ENCODE results near the gene NCKAP5. TPM values are rescaled to one million over a fixed set of nuclear protein-coding genes. Genes with fewer than 3 reads are reported as not detected.

NCKAP5 gene
- total RNA-seq, 1 donor from 2014 or later = 7.4 TPM

GRCh38 chr2:133331436-133331835, 236.8 kb downstream of the NCKAP5 start:
- no peaks in the 10 kb centered on the region for H3K36me3 Mint-ChIP-seq (ENCODE audit: low read depth, unreplicated experiment)
- no peaks in the 10 kb centered on the region for H3K9me3 Mint-ChIP-seq (ENCODE audit: unreplicated experiment)
- H3K4me3 Mint-ChIP-seq (ENCODE audit: unreplicated experiment) = no peak overlapping the region
- TF ChIP-seq CTCF (IDR thresholded peaks at IDR 0.05; ENCODE audit: unreplicated experiment) = no peak
- H3K27ac Mint-ChIP-seq (ENCODE audit: unreplicated experiment) = no peak overlapping the region
- no peak for DNase-seq (ENCODE audit: low spot score)
- H3K27me3 Mint-ChIP-seq (ENCODE audit: unreplicated experiment) = no peaks in the 10 kb centered on the region
- no peaks in the 10 kb centered on the region for H3K4me1 Mint-ChIP-seq (ENCODE audit: unreplicated experiment)

- H3K36me3 Mint-ChIP-seq (ENCODE audit: low read depth, unreplicated experiment) = no peaks in the 10 kb centered on the region
- H3K27me3 Mint-ChIP-seq (ENCODE audit: unreplicated experiment) = no peaks in the 10 kb centered on the region
- H3K9me3 Mint-ChIP-seq (ENCODE audit: unreplicated experiment) = no peaks in the 10 kb centered on the region
- H3K4me3 Mint-ChIP-seq (ENCODE audit: unreplicated experiment) = no peak overlapping the region
- H3K4me1 Mint-ChIP-seq (ENCODE audit: unreplicated experiment) = no peaks in the 10 kb centered on the region
- no peak overlapping the region for H3K27ac Mint-ChIP-seq (ENCODE audit: unreplicated experiment)
- TF ChIP-seq CTCF (IDR thresholded peaks at IDR 0.05; ENCODE audit: unreplicated experiment) = no peak
- DNase-seq (ENCODE audit: low spot score) = no peak
Observed at GRCh38 chr2:133326652-133327397, 241.4 kb downstream of the NCKAP5 start.

- Mint-ChIP-seq H3K4me1 (ENCODE audit: unreplicated experiment) (no peaks in the 10 kb centered on the region), H3K27me3 (ENCODE audit: unreplicated experiment) (peaks cover 2% of the 10 kb centered on the region), H3K36me3 (ENCODE audit: low read depth, unreplicated experiment) (no peaks in the 10 kb centered on the region), H3K27ac (ENCODE audit: unreplicated experiment) (no peak overlapping the region), H3K9me3 (ENCODE audit: unreplicated experiment) (no peaks in the 10 kb centered on the region), H3K4me3 (ENCODE audit: unreplicated experiment) (no peak overlapping the region)
- TF ChIP-seq CTCF (IDR thresholded peaks at IDR 0.05; ENCODE audit: unreplicated experiment) = no peak
- DNase-seq (ENCODE audit: low spot score) = no peak
Observed at GRCh38 chr2:133324150-133324561, 244.1 kb downstream of the NCKAP5 start.

GRCh38 chr2:133322909-133323308, 245.4 kb downstream of the NCKAP5 start:
- H3K4me1 Mint-ChIP-seq (ENCODE audit: unreplicated experiment) = peaks cover 2% of the 10 kb centered on the region
- H3K9me3 Mint-ChIP-seq (ENCODE audit: unreplicated experiment) = no peaks in the 10 kb centered on the region
- DNase-seq (ENCODE audit: low spot score) = no peak
- no peak overlapping the region for H3K27ac Mint-ChIP-seq (ENCODE audit: unreplicated experiment)
- no peaks in the 10 kb centered on the region for H3K36me3 Mint-ChIP-seq (ENCODE audit: low read depth, unreplicated experiment)
- peaks cover 2% of the 10 kb centered on the region for H3K27me3 Mint-ChIP-seq (ENCODE audit: unreplicated experiment)
- TF ChIP-seq CTCF (IDR thresholded peaks at IDR 0.05; ENCODE audit: unreplicated experiment) = no peak
- no peak overlapping the region for H3K4me3 Mint-ChIP-seq (ENCODE audit: unreplicated experiment)

- Mint-ChIP-seq H3K4me3 (ENCODE audit: unreplicated experiment) (no peak overlapping the region), H3K36me3 (ENCODE audit: low read depth, unreplicated experiment) (no peaks in the 10 kb centered on the region), H3K4me1 (ENCODE audit: unreplicated experiment) (peaks cover 6% of the 10 kb centered on the region), H3K27me3 (ENCODE audit: unreplicated experiment) (peaks cover 2% of the 10 kb centered on the region), H3K9me3 (ENCODE audit: unreplicated experiment) (no peaks in the 10 kb centered on the region), H3K27ac (ENCODE audit: unreplicated experiment) (no peak overlapping the region)
- no peak for TF ChIP-seq CTCF (IDR thresholded peaks at IDR 0.05; ENCODE audit: unreplicated experiment)
- DNase-seq (ENCODE audit: low spot score) = no peak
Observed at GRCh38 chr2:133317178-133317577, 251.1 kb downstream of the NCKAP5 start.
